Natural killer cell (primary cell): ENCODE results near the gene PRPF39. TPM values are rescaled to one million over a fixed set of nuclear protein-coding genes. Genes with fewer than 3 reads are reported as not detected.

Experiments
- ATAC-seq, 3 donors: fragments of 150-1000 bp in 2 of 3; fragments of 200-7000 bp in 1 of 3; cut with Tn5 transposase; 1 replicate in 1 of 3; 2 replicates in 2 of 3; pipeline ENCODE4 v1.10.0; 2021; ENCODE audit warnings: mild to moderate bottlenecking in 2 of 3, moderate library complexity in 2 of 3
- DNase-seq, 2 donors: peaks; one replicate each; pipeline versions ENCODE4 v3.0.0 to v3.0.0-alpha.2; 2013 to 2021; ENCODE audit warnings: mixed read lengths in 1 of 2
- H3K27ac ChIP-seq: one replicate; pipeline ENCODE4 v1.5.1; 2013; ENCODE audit warnings: mild to moderate bottlenecking, low read length
- H3K27me3 ChIP-seq: one replicate; pipeline ENCODE4 v1.6.1; 2013; ENCODE audit warnings: low read length; ENCODE audit not compliant: control insufficient read depth, insufficient read depth
- H3K36me3 ChIP-seq: one replicate; pipeline ENCODE4 v1.6.1; 2013; ENCODE audit warnings: low read length; ENCODE audit not compliant: control insufficient read depth, insufficient read depth
- H3K4me1 ChIP-seq: one replicate; pipeline ENCODE4 v1.6.1; 2013; ENCODE audit warnings: low read length; ENCODE audit not compliant: control insufficient read depth, insufficient read depth
- H3K4me3 ChIP-seq: one replicate; pipeline ENCODE4 v1.5.1; 2013; ENCODE audit warnings: low read length
- H3K9me3 ChIP-seq: one replicate; pipeline ENCODE4 v1.6.1; 2013; ENCODE audit warnings: low read length; ENCODE audit not compliant: control insufficient read depth, insufficient read depth
- H3K27ac Mint-ChIP-seq, 2 donors: one replicate each; pipeline ENCODE4 v1.8.0; 2022; ENCODE audit warnings: mild to moderate bottlenecking in 2 of 2, mixed read lengths in 2 of 2, moderate library complexity in 1 of 2
- H3K27me3 Mint-ChIP-seq, 2 donors: one replicate each; pipeline ENCODE4 v1.8.0; 2022; ENCODE audit warnings: low read depth in 2 of 2, mixed read lengths in 2 of 2
- H3K36me3 Mint-ChIP-seq: one replicate; pipeline ENCODE4 v1.8.0; 2022; ENCODE audit warnings: mixed read lengths
- H3K4me1 Mint-ChIP-seq, 2 donors: one replicate each; pipeline ENCODE4 v1.8.0; 2022; ENCODE audit warnings: mixed read lengths in 2 of 2
- H3K4me3 Mint-ChIP-seq: one replicate; pipeline ENCODE4 v1.8.0; 2022; ENCODE audit warnings: mild to moderate bottlenecking, moderate library complexity, mixed read lengths
- H3K9me3 Mint-ChIP-seq, 2 donors: one replicate each; pipeline ENCODE4 v1.8.0; 2022; ENCODE audit warnings: mixed read lengths in 2 of 2
- CTCF ChIP-seq: fragments of 200-600 bp; IDR thresholded peaks from one replicate; pipeline ENCODE4 v1.8.0; 2022; ENCODE audit warnings: antibody characterized with exemption
- WGBS: methylation state at CpG from one replicate; pipeline ENCODE4 v1.1.7; 2013; ENCODE audit warnings: missing lambda C conversion rate; ENCODE audit not compliant: insufficient coverage; 5-methylcytosine and 5-hydroxymethylcytosine counted together
- intact Hi-C: fragments of 100-400 bp; cut with micrococcal nuclease; formaldehyde crosslinking; loops from one replicate; pipeline ENCODE4 v1.14.2; 2022
- total RNA-seq, 4 donors: library from RNA; stranded (reverse); fragments of 120-200 nt in 1 of 4; gene quantifications; one replicate each; pipeline versions ENCODE4 v1.2.3 to v1.2.4, GENCODE V29; 2013 to 2022

Gene PRPF39
- total RNA-seq, 3 donors from 2014 or later (not counting 1 experiment from before 2014, with no cell fraction given): 49.2 to 61.2 (median 52.5) TPM

- Histone ChIP-seq H3K36me3 (peaks cover 70% of the 10 kb centered on the region), H3K27ac (no peak overlapping the region), H3K27me3 (no peaks in the 10 kb centered on the region), H3K4me1 (no peaks in the 10 kb centered on the region), H3K9me3 (no peaks in the 10 kb centered on the region), H3K4me3 (no peak overlapping the region)
- peaks cover 0 to 5% of the 10 kb centered on the region in 2 donors for H3K4me1 Mint-ChIP-seq
- no peak overlapping the region for H3K4me3 Mint-ChIP-seq
- TF ChIP-seq CTCF: no peak
- DNase-seq (no peak), ATAC-seq (no peak)
- WGBS: no CpG with 5 or more reads among the region's 3 CpGs
- H3K27me3 Mint-ChIP-seq: no peaks in the 10 kb centered on the region
- H3K27ac Mint-ChIP-seq: no peak overlapping the region
- H3K36me3 Mint-ChIP-seq: no peaks in the 10 kb centered on the region
- intact Hi-C loops: no loop called here
- no peaks in the 10 kb centered on the region for H3K9me3 Mint-ChIP-seq
Measured at GRCh38 chr14:45114327-45114726, 30.4 kb downstream of the PRPF39 start.

- H3K9me3 ChIP-seq: no peaks in the 10 kb centered on the region
- no peak overlapping the region for H3K27ac ChIP-seq
- H3K27me3 ChIP-seq: no peaks in the 10 kb centered on the region
- WGBS: 98% methylated on average over 5 of the region's 6 CpGs
- no peaks in the 10 kb centered on the region for H3K9me3 Mint-ChIP-seq
- TF ChIP-seq CTCF: no peak
- H3K4me1 ChIP-seq: no peaks in the 10 kb centered on the region
- H3K4me3 ChIP-seq: no peak overlapping the region
- no peaks in the 10 kb centered on the region for H3K27me3 Mint-ChIP-seq
- H3K27ac Mint-ChIP-seq: no peak overlapping the region
- peaks cover 0 to under 1% of the 10 kb centered on the region in 2 donors for H3K4me1 Mint-ChIP-seq
- no peak overlapping the region for H3K4me3 Mint-ChIP-seq
- no peaks in the 10 kb centered on the region for H3K36me3 Mint-ChIP-seq
- intact Hi-C loops: no loop called here
- H3K36me3 ChIP-seq: peaks cover 68% of the 10 kb centered on the region
- ATAC-seq (no peak), DNase-seq (no peak)
Measured at GRCh38 chr14:45118594-45118993, 34.7 kb downstream of the PRPF39 start.

GRCh38 chr14:45120096-45120495 is 36.2 kb downstream of the PRPF39 start:
- intact Hi-C loops: no loop called here
- DNase-seq (no peak), ATAC-seq (no peak)
- no peaks in the 10 kb centered on the region for H3K4me1 ChIP-seq
- no peaks in the 10 kb centered on the region for H3K27me3 ChIP-seq
- H3K4me3 Mint-ChIP-seq: no peak overlapping the region
- H3K27ac ChIP-seq: no peak overlapping the region
- no peaks in the 10 kb centered on the region for H3K36me3 Mint-ChIP-seq
- no peaks in the 10 kb centered on the region for H3K27me3 Mint-ChIP-seq
- H3K4me3 ChIP-seq: no peak overlapping the region
- H3K9me3 ChIP-seq: no peaks in the 10 kb centered on the region
- no peaks in the 10 kb centered on the region for H3K4me1 Mint-ChIP-seq
- no CpG with 5 or more reads among the region's 1 CpG for WGBS
- H3K36me3 ChIP-seq: peaks cover 60% of the 10 kb centered on the region
- no peaks in the 10 kb centered on the region for H3K9me3 Mint-ChIP-seq
- H3K27ac Mint-ChIP-seq: no peak overlapping the region
- no peak for TF ChIP-seq CTCF

GRCh38 chr14:45123271-45123670 is 39.4 kb downstream of the PRPF39 start:
- intact Hi-C loops: no loop called here
- Mint-ChIP-seq H3K36me3 (no peaks in the 10 kb centered on the region), H3K4me3 (no peak overlapping the region), H3K4me1 (peaks cover 0 to 6% of the 10 kb centered on the region in 2 donors), H3K27me3 (no peaks in the 10 kb centered on the region), H3K9me3 (no peaks in the 10 kb centered on the region), H3K27ac (no peak overlapping the region)
- DNase-seq: no peak
- no peaks in the 10 kb centered on the region for H3K4me1 ChIP-seq
- H3K27me3 ChIP-seq: no peaks in the 10 kb centered on the region
- WGBS: 96% methylated on average over 3 of the region's 3 CpGs
- no peak for TF ChIP-seq CTCF
- no peak overlapping the region for H3K27ac ChIP-seq
- no peaks in the 10 kb centered on the region for H3K9me3 ChIP-seq
- H3K4me3 ChIP-seq: no peak overlapping the region
- ATAC-seq: no peak
- peaks cover 46% of the 10 kb centered on the region for H3K36me3 ChIP-seq
